HepG2 (cell line): ENCODE measurements around the gene DPEP1. TPM values are rescaled to one million over a fixed set of nuclear protein-coding genes. Genes with fewer than 3 reads are reported as not detected.
A peak's percentile ranks its signal among the peaks of the same experiment; 100 is the strongest.

Experiments used
- AHR ChIP-seq: IDR thresholded peaks from 2 replicates; pipeline ENCODE4 v1.6.1; 2018; ENCODE audit warnings: missing genetic modification reagents, missing compliant biosample characterization
- GABPA ChIP-seq, 2 experiments: IDR thresholded peaks; 2 replicates each; pipeline ENCODE4 v1.6.1; 2011 to 2016; ENCODE audit warnings: low read depth in 2 of 2, low read length in 1 of 2, missing biosample characterization in 1 of 2, missing genetic modification characterization in 1 of 2
- GTF2F1 ChIP-seq: fragments of 150-350 bp; IDR thresholded peaks from 2 replicates; pipeline ENCODE4 v1.6.1; 2014; ENCODE audit warnings: low read length
- KDM6A ChIP-seq: IDR thresholded peaks from 2 replicates; pipeline ENCODE4 v1.6.1; 2016; ENCODE audit warnings: low read depth
- KLF15 ChIP-seq: sonication (generic); formaldehyde crosslinking; IDR thresholded peaks from 2 replicates; pipeline ENCODE4 v1.8.1; 2023; ENCODE audit warnings: borderline replicate concordance, mild to moderate bottlenecking, inconsistent platforms, missing genetic modification reagents, mixed read lengths
- LCORL ChIP-seq, 2 experiments: fragments of 450-650 bp in 1 of 2; sonication (generic) in 1 of 2; formaldehyde crosslinking in 1 of 2; IDR thresholded peaks; 2 replicates each; pipeline versions ENCODE4 v1.5.0 to v1.6.1; 2017 to 2020; ENCODE audit warnings: antibody characterized with exemption in 1 of 2, missing genetic modification reagents in 1 of 2
- NR2C2 ChIP-seq: sonication (generic); formaldehyde crosslinking; IDR thresholded peaks from 2 replicates; pipeline ENCODE4 v1.4.0; 2020; ENCODE audit warnings: missing genetic modification reagents, mild to moderate bottlenecking, moderate library complexity, borderline replicate concordance
- SP2 ChIP-seq: sonication (generic); formaldehyde crosslinking; IDR thresholded peaks from 2 replicates; pipeline ENCODE4 v1.5.1; 2020; ENCODE audit warnings: mild to moderate bottlenecking, missing genetic modification reagents
- TBL1XR1 ChIP-seq: fragments of 150-350 bp; IDR thresholded peaks from 2 replicates; pipeline ENCODE4 v1.6.1; 2014; ENCODE audit warnings: borderline replicate concordance, low read length; ENCODE audit not compliant: partially characterized antibody
- TOPORS ChIP-seq: sonication (generic); formaldehyde crosslinking; IDR thresholded peaks from 2 replicates; pipeline ENCODE4 v1.8.0; 2023; ENCODE audit warnings: mild to moderate bottlenecking, missing genetic modification reagents
- ZFY ChIP-seq: sonication (generic); formaldehyde crosslinking; IDR thresholded peaks from 2 replicates; pipeline ENCODE4 v1.4.0; 2020; ENCODE audit warnings: missing genetic modification reagents
- ZNF333 ChIP-seq: sonication (generic); formaldehyde crosslinking; IDR thresholded peaks from 2 replicates; pipeline ENCODE4 v1.4.0; 2020; ENCODE audit warnings: mild to moderate bottlenecking, missing genetic modification reagents, borderline replicate concordance
- ZNF431 ChIP-seq: sonication (generic); formaldehyde crosslinking; IDR thresholded peaks from 2 replicates; pipeline ENCODE4 v1.9.0; 2022; ENCODE audit warnings: missing genetic modification reagents, low read depth, mild to moderate bottlenecking, borderline replicate concordance
- ZNF589 ChIP-seq: sonication (generic); formaldehyde crosslinking; conservative IDR thresholded peaks from 2 replicates; pipeline ENCODE4 v1.8.0; 2022; ENCODE audit warnings: mild to moderate bottlenecking, moderate library complexity, missing genetic modification reagents
- ZNF674 ChIP-seq: sonication (generic); formaldehyde crosslinking; IDR thresholded peaks from 2 replicates; pipeline ENCODE4 v1.5.0; 2020; ENCODE audit warnings: low read depth, mild to moderate bottlenecking, missing genetic modification reagents
- ZNF788 ChIP-seq: sonication (generic); formaldehyde crosslinking; IDR thresholded peaks from 2 replicates; pipeline ENCODE4 v1.5.0; 2020; ENCODE audit warnings: mild to moderate bottlenecking, missing genetic modification reagents, borderline replicate concordance
- polyA plus RNA-seq, 8 experiments: library from polyadenylated mRNA; depleted of rRNA in 3 of 8; stranded (reverse) in 7 of 8; unstranded in 1 of 8; fragments of >200 nt; fragmentation: Illumina TruSeq in 4 of 8; extraction: Trizol in 4 of 8; gene quantifications; 2 replicates each; pipeline versions ENCODE4 v1.2.1 to v1.2.3, GENCODE V29; 2011 to 2016; ENCODE audit warnings: low read depth in 4 of 8, missing spikeins in 1 of 8, mixed read lengths in 1 of 8; ENCODE audit not compliant: insufficient read depth in 1 of 8
- total RNA-seq, 5 experiments: library from RNA; depleted of rRNA; stranded (reverse); fragments of >200 nt; fragmentation: Illumina TruSeq; extraction: Trizol; gene quantifications; 2 replicates each; pipeline ENCODE4 v1.2.3, GENCODE V29; 2016; ENCODE audit warnings: low read depth in 1 of 5
- TF ChIP-seq, protein P1 (sequence below): sonication (generic); formaldehyde crosslinking; IDR thresholded peaks from 2 replicates; pipeline ENCODE4 v1.8.0; 2022; ENCODE audit warnings: mild to moderate bottlenecking, missing genetic modification reagents, moderate library complexity
- TF ChIP-seq, protein P2 (sequence below): sonication (generic); formaldehyde crosslinking; IDR thresholded peaks from 2 replicates; pipeline ENCODE4 v1.4.0; 2020; ENCODE audit warnings: mild to moderate bottlenecking, missing genetic modification reagents
- TF ChIP-seq, protein P3 (sequence below): sonication (generic); formaldehyde crosslinking; conservative IDR thresholded peaks from 2 replicates; pipeline ENCODE4 v1.5.0; 2020; ENCODE audit warnings: missing genetic modification reagents
- TF ChIP-seq, protein P4 (sequence below): sonication (generic); formaldehyde crosslinking; IDR thresholded peaks from 2 replicates; pipeline ENCODE4 v1.8.0; 2022; ENCODE audit warnings: missing genetic modification reagents, mild to moderate bottlenecking, borderline replicate concordance
- TF ChIP-seq, protein P5 (sequence below): sonication (generic); formaldehyde crosslinking; IDR thresholded peaks from 2 replicates; pipeline ENCODE4 v1.8.1; 2022; ENCODE audit warnings: low read depth, mild to moderate bottlenecking, missing genetic modification reagents

DPEP1 gene
- total and polyA plus RNA-seq, 2 of the 13 experiments (the other 11 are each of a cell fraction or from before 2014, with no cell fraction given) = 37.6 to 52.2 TPM

DNA sequence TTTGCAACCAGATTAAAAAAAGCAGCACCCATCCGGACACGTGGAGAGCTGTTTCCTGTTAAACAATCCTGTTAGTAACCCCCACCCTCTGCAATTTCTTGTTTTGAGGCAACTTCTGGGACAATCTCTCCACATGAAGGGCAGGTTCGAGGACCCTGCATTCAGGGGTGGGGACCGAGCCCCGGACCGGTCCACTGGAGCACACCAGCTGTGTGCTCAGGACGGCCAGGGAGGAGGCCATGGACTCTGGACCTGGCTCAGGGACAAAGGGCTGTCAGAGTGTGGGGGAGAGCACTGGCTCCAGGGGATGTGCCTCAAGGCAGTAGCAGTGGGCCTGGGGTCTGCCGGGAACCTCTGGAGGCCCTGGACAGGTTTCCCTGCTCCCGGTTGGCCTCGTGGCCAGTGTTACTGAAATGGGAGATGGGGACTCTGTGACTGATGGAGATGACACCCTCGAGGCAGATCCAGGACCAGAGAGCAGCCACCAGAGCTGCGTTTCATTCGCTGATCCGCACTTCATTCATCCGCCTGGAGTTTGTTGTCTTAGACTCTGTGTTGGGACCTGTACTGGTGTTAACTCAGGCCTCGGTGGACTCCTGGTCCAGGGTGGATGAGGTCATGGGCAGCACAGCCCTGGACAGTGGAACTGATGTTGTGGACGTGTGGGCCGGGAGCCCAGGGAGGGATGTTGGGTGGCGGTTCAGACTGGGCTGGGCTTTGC, 40.8 kb upstream of the DPEP1 start (continued):
- no peak for TF ChIP-seq TBL1XR1
- peak; percentile 84 for TF ChIP-seq KDM6A (CRISPR knock-in tag)
- peak; percentile 50; the same call in 1 of the 2 replicates for TF ChIP-seq AHR (CRISPR knock-in tag)
- no peak for TF ChIP-seq GABPA (IDR thresholded peaks at IDR 0.05; ENCODE audit: low read depth, low read length)
- TF ChIP-seq GABPA (CRISPR knock-in tag; IDR thresholded peaks at IDR 0.05; ENCODE audit: low read depth) = peak; percentile 50; the same call in 1 of the 2 replicates
- TF ChIP-seq ZFY = peak; percentile 62
- no peak for TF ChIP-seq KLF15 (CRISPR knock-in tag)
- TF ChIP-seq, protein P1, sequence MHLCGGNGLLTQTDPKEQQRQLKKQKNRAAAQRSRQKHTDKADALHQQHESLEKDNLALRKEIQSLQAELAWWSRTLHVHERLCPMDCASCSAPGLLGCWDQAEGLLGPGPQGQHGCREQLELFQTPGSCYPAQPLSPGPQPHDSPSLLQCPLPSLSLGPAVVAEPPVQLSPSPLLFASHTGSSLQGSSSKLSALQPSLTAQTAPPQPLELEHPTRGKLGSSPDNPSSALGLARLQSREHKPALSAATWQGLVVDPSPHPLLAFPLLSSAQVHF (CRISPR knock-in tag) = 0 out of 2 replicates have a peak, but pooled peaks have one; percentile 47
- peak; percentile 88; the same call in 1 of the 2 replicates for TF ChIP-seq ZNF431 (CRISPR knock-in tag)
- no peak for TF ChIP-seq ZNF674 (CRISPR knock-in tag)
- TF ChIP-seq GTF2F1 = no peak
- peak; percentile 57 for TF ChIP-seq SP2
- TF ChIP-seq, protein P2, sequence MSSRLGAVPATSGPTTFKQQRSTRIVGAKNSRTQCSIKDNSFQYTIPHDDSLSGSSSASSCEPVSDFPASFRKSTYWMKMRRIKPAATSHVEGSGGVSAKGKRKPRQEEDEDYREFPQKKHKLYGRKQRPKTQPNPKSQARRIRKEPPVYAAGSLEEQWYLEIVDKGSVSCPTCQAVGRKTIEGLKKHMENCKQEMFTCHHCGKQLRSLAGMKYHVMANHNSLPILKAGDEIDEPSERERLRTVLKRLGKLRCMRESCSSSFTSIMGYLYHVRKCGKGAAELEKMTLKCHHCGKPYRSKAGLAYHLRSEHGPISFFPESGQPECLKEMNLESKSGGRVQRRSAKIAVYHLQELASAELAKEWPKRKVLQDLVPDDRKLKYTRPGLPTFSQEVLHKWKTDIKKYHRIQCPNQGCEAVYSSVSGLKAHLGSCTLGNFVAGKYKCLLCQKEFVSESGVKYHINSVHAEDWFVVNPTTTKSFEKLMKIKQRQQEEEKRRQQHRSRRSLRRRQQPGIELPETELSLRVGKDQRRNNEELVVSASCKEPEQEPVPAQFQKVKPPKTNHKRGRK = no peak
- no peak for TF ChIP-seq ZNF589 (CRISPR knock-in tag)
- TF ChIP-seq, protein P3, sequence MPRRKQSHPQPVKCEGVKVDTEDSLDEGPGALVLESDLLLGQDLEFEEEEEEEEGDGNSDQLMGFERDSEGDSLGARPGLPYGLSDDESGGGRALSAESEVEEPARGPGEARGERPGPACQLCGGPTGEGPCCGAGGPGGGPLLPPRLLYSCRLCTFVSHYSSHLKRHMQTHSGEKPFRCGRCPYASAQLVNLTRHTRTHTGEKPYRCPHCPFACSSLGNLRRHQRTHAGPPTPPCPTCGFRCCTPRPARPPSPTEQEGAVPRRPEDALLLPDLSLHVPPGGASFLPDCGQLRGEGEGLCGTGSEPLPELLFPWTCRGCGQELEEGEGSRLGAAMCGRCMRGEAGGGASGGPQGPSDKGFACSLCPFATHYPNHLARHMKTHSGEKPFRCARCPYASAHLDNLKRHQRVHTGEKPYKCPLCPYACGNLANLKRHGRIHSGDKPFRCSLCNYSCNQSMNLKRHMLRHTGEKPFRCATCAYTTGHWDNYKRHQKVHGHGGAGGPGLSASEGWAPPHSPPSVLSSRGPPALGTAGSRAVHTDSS (CRISPR knock-in tag) = no peak
- no peak for TF ChIP-seq ZNF333 (CRISPR knock-in tag)
- TF ChIP-seq, protein P4, sequence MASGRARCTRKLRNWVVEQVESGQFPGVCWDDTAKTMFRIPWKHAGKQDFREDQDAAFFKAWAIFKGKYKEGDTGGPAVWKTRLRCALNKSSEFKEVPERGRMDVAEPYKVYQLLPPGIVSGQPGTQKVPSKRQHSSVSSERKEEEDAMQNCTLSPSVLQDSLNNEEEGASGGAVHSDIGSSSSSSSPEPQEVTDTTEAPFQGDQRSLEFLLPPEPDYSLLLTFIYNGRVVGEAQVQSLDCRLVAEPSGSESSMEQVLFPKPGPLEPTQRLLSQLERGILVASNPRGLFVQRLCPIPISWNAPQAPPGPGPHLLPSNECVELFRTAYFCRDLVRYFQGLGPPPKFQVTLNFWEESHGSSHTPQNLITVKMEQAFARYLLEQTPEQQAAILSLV (CRISPR knock-in tag) = peak; percentile 9; the same call in 1 of the 2 replicates
- TF ChIP-seq ZNF788 (CRISPR knock-in tag) = peak; percentile 82; the same call in 1 of the 2 replicates
- peak; percentile 73; the same call in 1 of the 2 replicates for TF ChIP-seq NR2C2
- no peak for TF ChIP-seq TOPORS (CRISPR knock-in tag)
- TF ChIP-seq, protein P5, sequence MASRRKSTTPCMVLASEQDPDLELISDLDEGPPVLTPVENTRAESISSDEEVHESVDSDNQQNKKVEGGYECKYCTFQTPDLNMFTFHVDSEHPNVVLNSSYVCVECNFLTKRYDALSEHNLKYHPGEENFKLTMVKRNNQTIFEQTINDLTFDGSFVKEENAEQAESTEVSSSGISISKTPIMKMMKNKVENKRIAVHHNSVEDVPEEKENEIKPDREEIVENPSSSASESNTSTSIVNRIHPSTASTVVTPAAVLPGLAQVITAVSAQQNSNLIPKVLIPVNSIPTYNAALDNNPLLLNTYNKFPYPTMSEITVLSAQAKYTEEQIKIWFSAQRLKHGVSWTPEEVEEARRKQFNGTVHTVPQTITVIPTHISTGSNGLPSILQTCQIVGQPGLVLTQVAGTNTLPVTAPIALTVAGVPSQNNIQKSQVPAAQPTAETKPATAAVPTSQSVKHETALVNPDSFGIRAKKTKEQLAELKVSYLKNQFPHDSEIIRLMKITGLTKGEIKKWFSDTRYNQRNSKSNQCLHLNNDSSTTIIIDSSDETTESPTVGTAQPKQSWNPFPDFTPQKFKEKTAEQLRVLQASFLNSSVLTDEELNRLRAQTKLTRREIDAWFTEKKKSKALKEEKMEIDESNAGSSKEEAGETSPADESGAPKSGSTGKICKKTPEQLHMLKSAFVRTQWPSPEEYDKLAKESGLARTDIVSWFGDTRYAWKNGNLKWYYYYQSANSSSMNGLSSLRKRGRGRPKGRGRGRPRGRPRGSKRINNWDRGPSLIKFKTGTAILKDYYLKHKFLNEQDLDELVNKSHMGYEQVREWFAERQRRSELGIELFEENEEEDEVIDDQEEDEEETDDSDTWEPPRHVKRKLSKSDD (CRISPR knock-in tag) = no peak
- no peak for TF ChIP-seq LCORL (IDR thresholded peaks at IDR 0.05)
- peak; percentile 83 for TF ChIP-seq LCORL (CRISPR knock-in tag; IDR thresholded peaks at IDR 0.05)
